WTC11 (cell line): ENCODE measurements around the gene TOPAZ1. TPM values are rescaled to one million over a fixed set of nuclear protein-coding genes. Genes with fewer than 3 reads are reported as not detected.

Source experiments
- ARID4B ChIP-seq: sonication (generic); formaldehyde crosslinking; IDR thresholded peaks from 2 replicates; pipeline ENCODE4 v1.8.0; 2023; ENCODE audit warnings: missing genetic modification reagents, mild to moderate bottlenecking, borderline replicate concordance
- CREM ChIP-seq: sonication (generic); formaldehyde crosslinking; IDR thresholded peaks from 2 replicates; pipeline ENCODE4 v1.8.1; 2022; ENCODE audit warnings: mild to moderate bottlenecking, missing genetic modification reagents, moderate library complexity
- CTCF ChIP-seq: fragments of 200-600 bp; IDR thresholded peaks from 2 replicates; pipeline ENCODE4 v1.8.0; 2022; ENCODE audit warnings: antibody characterized with exemption
- E2F5 ChIP-seq: sonication (generic); formaldehyde crosslinking; IDR thresholded peaks from 2 replicates; pipeline ENCODE4 v1.8.1; 2022; ENCODE audit warnings: mild to moderate bottlenecking, moderate library complexity, missing genetic modification reagents
- FOXK1 ChIP-seq: sonication (generic); formaldehyde crosslinking; IDR thresholded peaks from 2 replicates; pipeline ENCODE4 v1.8.0; 2022; ENCODE audit warnings: mild to moderate bottlenecking, moderate library complexity, missing genetic modification reagents
- GABPB1 ChIP-seq: sonication (generic); formaldehyde crosslinking; IDR thresholded peaks from 2 replicates; pipeline ENCODE4 v1.8.1; 2023; ENCODE audit warnings: mild to moderate bottlenecking, missing genetic modification reagents
- GRHL2 ChIP-seq: fragments of 250-450 bp; sonication (Bioruptor Pico); IDR thresholded peaks from 2 replicates; pipeline ENCODE4 v1.8.0; 2022; ENCODE audit warnings: mild to moderate bottlenecking, moderate library complexity; ENCODE audit not compliant: insufficient replicate concordance, severe bottlenecking
- GTF2I ChIP-seq: fragments of 250-450 bp; sonication (Bioruptor Pico); conservative IDR thresholded peaks from 2 replicates; pipeline ENCODE4 v1.4.0; 2021; ENCODE audit warnings: mild to moderate bottlenecking
- JUN ChIP-seq: sonication (generic); formaldehyde crosslinking; IDR thresholded peaks from 2 replicates; pipeline ENCODE4 v1.8.0; 2023; ENCODE audit warnings: mild to moderate bottlenecking, missing genetic modification reagents
- KAT7 ChIP-seq: sonication (generic); formaldehyde crosslinking; IDR thresholded peaks from 2 replicates; pipeline ENCODE4 v1.8.1; 2023; ENCODE audit warnings: missing genetic modification reagents, mild to moderate bottlenecking, borderline replicate concordance
- NFATC4 ChIP-seq: fragments of 250-450 bp; sonication (Bioruptor Pico); IDR thresholded peaks from 2 replicates; pipeline ENCODE4 v1.9.0; 2021; ENCODE audit warnings: mild to moderate bottlenecking
- NR1H2 ChIP-seq: sonication (generic); formaldehyde crosslinking; IDR thresholded peaks from 2 replicates; pipeline ENCODE4 v1.9.0; 2021; ENCODE audit warnings: mild to moderate bottlenecking, moderate library complexity, missing genetic modification reagents
- NR2C2 ChIP-seq: sonication (generic); formaldehyde crosslinking; IDR thresholded peaks from 2 replicates; pipeline ENCODE4 v1.8.0; 2022; ENCODE audit warnings: mild to moderate bottlenecking, missing genetic modification reagents
- PREB ChIP-seq: sonication (generic); formaldehyde crosslinking; IDR thresholded peaks from 2 replicates; pipeline ENCODE4 v1.8.1; 2022; ENCODE audit warnings: mild to moderate bottlenecking, missing genetic modification reagents, moderate library complexity, borderline replicate concordance
- RORB ChIP-seq: fragments of 250-450 bp; sonication (Bioruptor Pico); IDR thresholded peaks from 2 replicates; pipeline ENCODE4 v1.9.0; 2021; ENCODE audit warnings: mild to moderate bottlenecking
- SMAD3 ChIP-seq: sonication (generic); formaldehyde crosslinking; IDR thresholded peaks from 2 replicates; pipeline ENCODE4 v1.8.0; 2022; ENCODE audit warnings: missing genetic modification reagents, mild to moderate bottlenecking, borderline replicate concordance
- STAT6 ChIP-seq: sonication (generic); formaldehyde crosslinking; conservative IDR thresholded peaks from 2 replicates; pipeline ENCODE4 v1.8.1; 2023; ENCODE audit warnings: mild to moderate bottlenecking, low read depth, missing genetic modification reagents, moderate library complexity
- TEAD1 ChIP-seq: sonication (generic); formaldehyde crosslinking; IDR thresholded peaks from 2 replicates; pipeline ENCODE4 v1.8.0; 2022; ENCODE audit warnings: mild to moderate bottlenecking, missing genetic modification reagents
- ZBTB21 ChIP-seq: sonication (generic); formaldehyde crosslinking; IDR thresholded peaks from 2 replicates; pipeline ENCODE4 v1.8.1; 2023; ENCODE audit warnings: mild to moderate bottlenecking, missing genetic modification reagents, borderline replicate concordance
- ZNF219 ChIP-seq: sonication (generic); formaldehyde crosslinking; IDR thresholded peaks from 2 replicates; pipeline ENCODE4 v1.8.0; 2023; ENCODE audit warnings: missing genetic modification reagents, mild to moderate bottlenecking, borderline replicate concordance
- ZNF281 ChIP-seq: sonication (generic); formaldehyde crosslinking; IDR thresholded peaks from 2 replicates; pipeline ENCODE4 v1.8.0; 2023; ENCODE audit warnings: mild to moderate bottlenecking, missing genetic modification reagents
- ZNF416 ChIP-seq: fragments of 250-450 bp; sonication (Bioruptor Pico); IDR thresholded peaks from 2 replicates; pipeline ENCODE4 v1.9.0; 2021; ENCODE audit warnings: mild to moderate bottlenecking, inconsistent platforms
- ZNF671 ChIP-seq: fragments of 250-450 bp; sonication (Bioruptor Pico); IDR thresholded peaks from 2 replicates; pipeline ENCODE4 v1.8.0; 2021; ENCODE audit warnings: mild to moderate bottlenecking
- ZSCAN18 ChIP-seq: fragments of 250-450 bp; sonication (Bioruptor Pico); IDR thresholded peaks from 2 replicates; pipeline ENCODE4 v2.1.2; 2022; ENCODE audit warnings: mild to moderate bottlenecking, moderate library complexity
- total RNA-seq: library from RNA; stranded (reverse); gene quantifications from 3 replicates; pipeline ENCODE4 v1.2.3, GENCODE V29; 2021

TOPAZ1 gene
- total RNA-seq, 1 experiment from 2014 or later: not detected

- TF ChIP-seq CREM (CRISPR knock-in tag) (peak; percentile 87), NR1H2 (CRISPR knock-in tag) (no peak), PREB (CRISPR knock-in tag) (peak; percentile 94), E2F5 (CRISPR knock-in tag) (peak; percentile 86), ZSCAN18 (CRISPR knock-in tag) (no peak), ARID4B (peak; percentile 95), TEAD1 (CRISPR knock-in tag) (peak; percentile 96), NFATC4 (CRISPR knock-in tag) (no peak), ZNF281 (CRISPR knock-in tag) (peak; percentile 51), STAT6 (CRISPR knock-in tag) (no peak), ZNF416 (CRISPR knock-in tag) (no peak), GRHL2 (CRISPR knock-in tag) (no peak), KAT7 (peak; percentile 86; the same call in 1 of the 2 replicates), GABPB1 (CRISPR knock-in tag) (peak; percentile 60), ZBTB21 (CRISPR knock-in tag) (peak; percentile 68; the same call in 1 of the 2 replicates), SMAD3 (CRISPR knock-in tag) (peak; percentile 91), ZNF219 (no peak), NR2C2 (CRISPR knock-in tag) (0 out of 2 replicates have a peak, but pooled peaks have one; percentile 53), ZNF671 (CRISPR knock-in tag) (no peak), GTF2I (no peak), CTCF (no peak), FOXK1 (peak; percentile 76; the same call in 1 of the 2 replicates), RORB (no peak), JUN (peak; percentile 90)
Observed at GRCh38 chr3:44338010-44338827, 96.5 kb downstream of the TOPAZ1 start, which contains the start of gene TCAIM (continued).
